B cell (primary cell): ENCODE measurements around the gene HSBP1L1. TPM values are rescaled to one million over a fixed set of nuclear protein-coding genes. Genes with fewer than 3 reads are reported as not detected.
A peak's percentile ranks its signal among the peaks of the same experiment; 100 is the strongest.

ENCODE experiments used
- ATAC-seq: fragments of 200-7000 bp; cut with Tn5 transposase; one replicate; pipeline ENCODE4 v1.10.0; 2021; ENCODE audit warnings: low read depth, mild to moderate bottlenecking, moderate number of reproducible peaks, moderate library complexity
- CTCF ChIA-PET: fragments of 350-600 bp; sonication (Branson Sonifier 250); formaldehyde crosslinking; loops from one replicate; lab custom pipeline; 2021; ENCODE audit warnings: antibody characterized with exemption, inconsistent platforms; lab: Charles Lee
- POLR2A ChIA-PET: fragments of 350-600 bp; sonication (Branson Sonifier 250); formaldehyde crosslinking; loops from one replicate; lab custom pipeline; 2021; ENCODE audit warnings: antibody characterized with exemption; lab: Charles Lee
- DNase-seq: peaks from one replicate; pipeline ENCODE4 v3.0.0; 2013
- H2AFZ ChIP-seq: 2 replicates; pipeline ENCODE4 v1.6.1; 2012; ENCODE audit warnings: mild to moderate bottlenecking, low read depth, low read length; ENCODE audit not compliant: insufficient read depth, poor library complexity, severe bottlenecking
- H3K27ac ChIP-seq, 2 donors: 1 replicate in 1 of 2; 2 replicates in 1 of 2; pipeline ENCODE4 v1.5.1; 2012 to 2013; ENCODE audit warnings: low read length in 2 of 2, mild to moderate bottlenecking in 2 of 2, moderate library complexity in 1 of 2
- H3K27me3 ChIP-seq, 4 experiments: fragments of 200-600 bp in 1 of 4; sonication (generic) in 1 of 4; replicated peaks in 1 of 4; 1 replicate in 2 of 4; 2 replicates in 2 of 4; pipeline versions ENCODE4 v1.6.1 to v1.7.0; 2013 to 2016; ENCODE audit warnings: low read length in 3 of 4, mild to moderate bottlenecking in 2 of 4, mixed read lengths in 1 of 4, moderate library complexity in 1 of 4; ENCODE audit not compliant: insufficient read depth in 4 of 4, control insufficient read depth in 3 of 4; ENCODE audit errors: control extremely low read depth in 1 of 4
- H3K36me3 ChIP-seq, 2 experiments: replicated peaks in 1 of 2; 1 replicate in 1 of 2; 2 replicates in 1 of 2; pipeline versions ENCODE4 v1.6.1 to v1.7.1; 2013; ENCODE audit warnings: low read length in 1 of 2; ENCODE audit not compliant: insufficient read depth in 2 of 2, control insufficient read depth in 1 of 2; ENCODE audit errors: control extremely low read depth in 1 of 2, extremely low read depth in 1 of 2
- H3K4me1 ChIP-seq, 2 donors: fragments of 200-600 bp in 1 of 2; sonication (generic) in 1 of 2; 1 replicate in 1 of 2; 2 replicates in 1 of 2; pipeline versions ENCODE4 v1.5.1 to v1.6.1; 2013 to 2017; ENCODE audit warnings: low read length in 2 of 2; ENCODE audit not compliant: control insufficient read depth in 2 of 2, insufficient read depth in 2 of 2
- H3K4me2 ChIP-seq: replicated peaks from 2 replicates; pipeline ENCODE3; 2012; ENCODE audit warnings: mild to moderate bottlenecking, low read depth, low read length; ENCODE audit not compliant: poor library complexity, severe bottlenecking
- H3K4me3 ChIP-seq, 5 experiments: fragments of 200-600 bp in 1 of 5; sonication (generic) in 1 of 5; 1 replicate in 3 of 5; 2 replicates in 2 of 5; pipeline versions ENCODE4 v1.5.1 to v1.7.0; 2011 to 2016; ENCODE audit warnings: low read length in 4 of 5, mild to moderate bottlenecking in 4 of 5, low read depth in 2 of 5, control low read depth in 1 of 5, moderate library complexity in 1 of 5; ENCODE audit not compliant: insufficient read depth in 1 of 5; ENCODE audit errors: control extremely low read depth in 1 of 5, extremely low read depth in 1 of 5
- H3K79me2 ChIP-seq: fragments of 200-600 bp; sonication (generic); one replicate; pipeline ENCODE4 v1.6.0; 2016; ENCODE audit warnings: low read length; ENCODE audit not compliant: control insufficient read depth, insufficient read depth
- H3K9ac ChIP-seq: fragments of 200-600 bp; sonication (generic); 2 replicates; pipeline ENCODE4 v1.6.1; 2017; ENCODE audit warnings: mild to moderate bottlenecking, low read length, moderate library complexity
- H3K9me3 ChIP-seq, 3 donors: one replicate each; pipeline versions ENCODE4 v1.6.1 to v1.7.1; 2013; ENCODE audit warnings: low read length in 2 of 3; ENCODE audit not compliant: control insufficient read depth in 2 of 3, insufficient read depth in 1 of 3; ENCODE audit errors: control extremely low read depth in 1 of 3
- H4K20me1 ChIP-seq: 2 replicates; pipeline ENCODE4 v1.6.0; 2012; ENCODE audit warnings: mild to moderate bottlenecking, low read length; ENCODE audit not compliant: insufficient read depth, control insufficient read depth, poor library complexity, severe bottlenecking
- H3K27ac Mint-ChIP-seq: one replicate; pipeline ENCODE4 v1.8.0; 2021; ENCODE audit warnings: mixed read lengths
- H3K27me3 Mint-ChIP-seq: one replicate; pipeline ENCODE4 v1.8.0; 2021; ENCODE audit warnings: mixed read lengths
- H3K4me1 Mint-ChIP-seq: one replicate; pipeline ENCODE4 v1.8.0; 2021; ENCODE audit warnings: mixed read lengths
- H3K4me3 Mint-ChIP-seq: one replicate; pipeline ENCODE4 v1.8.0; 2021; ENCODE audit warnings: mixed read lengths
- H3K9me3 Mint-ChIP-seq: one replicate; pipeline ENCODE4 v1.8.0; 2022; ENCODE audit warnings: mixed read lengths; ENCODE audit not compliant: insufficient read depth
- CTCF ChIP-seq: fragments of 200-600 bp; IDR thresholded peaks from one replicate; pipeline ENCODE4 v1.8.0; 2022; ENCODE audit warnings: antibody characterized with exemption, mild to moderate bottlenecking
- EZH2 ChIP-seq: IDR thresholded peaks from 2 replicates; pipeline ENCODE4 v1.6.1; 2012; ENCODE audit warnings: borderline replicate concordance, low read depth, mild to moderate bottlenecking, moderate library complexity, low read length; ENCODE audit not compliant: insufficient read depth, poor library complexity, severe bottlenecking
- WGBS: methylation state at CpG from one replicate; pipeline ENCODE4 v1.1.5; 2013; ENCODE audit warnings: missing lambda C conversion rate; ENCODE audit not compliant: insufficient coverage; 5-methylcytosine and 5-hydroxymethylcytosine counted together
- intact Hi-C: fragments of 100-400 bp; cut with micrococcal nuclease; formaldehyde crosslinking; loops from one replicate; pipeline ENCODE4 v1.10.0; 2022
- polyA plus RNA-seq: library from polyadenylated mRNA; depleted of rRNA; stranded (reverse); fragments of >200 nt; gene quantifications from 2 replicates; pipeline ENCODE4 v1.2.3, GENCODE V29; 2012
- total RNA-seq, 2 donors: library from RNA; stranded (reverse); fragments of 120-200 nt in 1 of 2; gene quantifications; 1 replicate in 1 of 2; 2 replicates in 1 of 2; pipeline versions ENCODE4 v1.2.3 to v1.2.4, GENCODE V29; 2013 to 2022

HSBP1L1 gene
- total and polyA plus RNA-seq, 2 donors (not counting 1 experiment from before 2014, with no cell fraction given): 4.6 to 7.2 TPM

GRCh38 chr18:79986726-79987125, 22.3 kb downstream of the HSBP1L1 start:
- peaks cover 66% of the 10 kb centered on the region for H3K79me2 ChIP-seq
- peaks cover 61% of the 10 kb centered on the region for H4K20me1 ChIP-seq
- H3K36me3 ChIP-seq: peaks cover 0 to 28% of the 10 kb centered on the region in 2 experiments
- H3K9me3 ChIP-seq: no peaks in the 10 kb centered on the region
- ATAC-seq (no peak), DNase-seq (no peak)
- 76% methylated on average over 6 of the region's 7 CpGs for WGBS
- H3K27me3 ChIP-seq: no peaks in the 10 kb centered on the region
- peak overlapping the region; percentile 92 for H3K4me2 ChIP-seq
- TF ChIP-seq EZH2 (no peak), CTCF (no peak)
- Mint-ChIP-seq H3K27ac (peak overlapping the region; percentile 59), H3K4me3 (peak overlapping the region; percentile 89), H3K27me3 (no peaks in the 10 kb centered on the region), H3K4me1 (peaks cover 47% of the 10 kb centered on the region), H3K9me3 (no peaks in the 10 kb centered on the region)
- no peak overlapping the region for H3K9ac ChIP-seq
- peak overlapping the region; percentile 12 to 94 for H3K27ac ChIP-seq
- no peak overlapping the region for H2AFZ ChIP-seq
- peaks cover 15 to 23% of the 10 kb centered on the region in 2 donors for H3K4me1 ChIP-seq
- POLR2A ChIA-PET: no interaction called here
- intact Hi-C loops: loop anchor here (10.0 kb wide), 1 partner anchor 158 kb away; no protein-coding TSS in a partner anchor
- CTCF ChIA-PET: no interaction called here
- H3K4me3 ChIP-seq: no peak overlapping the region

GRCh38 chr18:79987566-79987965, 23.1 kb downstream of the HSBP1L1 start:
- DNase-seq (no peak), ATAC-seq (no peak)
- Mint-ChIP-seq H3K9me3 (no peaks in the 10 kb centered on the region), H3K4me3 (peak overlapping the region; percentile 89), H3K4me1 (peaks cover 39% of the 10 kb centered on the region), H3K27ac (peak overlapping the region; percentile 69), H3K27me3 (no peaks in the 10 kb centered on the region)
- H3K36me3 ChIP-seq: peaks cover 0 to 21% of the 10 kb centered on the region in 2 experiments
- POLR2A ChIA-PET: interaction anchor here (2.5 kb wide), 1 partner anchor 46 kb away, joined by 8 read pairs; the partner anchor contains the start of gene RBFA
- no peaks in the 10 kb centered on the region for H3K27me3 ChIP-seq
- peaks cover 52% of the 10 kb centered on the region for H4K20me1 ChIP-seq
- H2AFZ ChIP-seq: peak overlapping the region; percentile 94
- CTCF ChIA-PET: interaction anchor here (1.0 kb wide), 2 partner anchors 24 to 36 kb away, joined by 3 to 4 read pairs; partner anchors contain the start of gene SLC66A2
- peaks cover 15 to 23% of the 10 kb centered on the region in 2 donors for H3K4me1 ChIP-seq
- peak overlapping the region; percentile 75 to 91 (median 89) for H3K4me3 ChIP-seq
- peak overlapping the region; percentile 92 for H3K4me2 ChIP-seq
- no peaks in the 10 kb centered on the region for H3K9me3 ChIP-seq
- WGBS: 0% methylated on average over 1 of the region's 6 CpGs
- peak overlapping the region; percentile 89 for H3K9ac ChIP-seq
- H3K27ac ChIP-seq: peak overlapping the region; percentile 87 to 94
- TF ChIP-seq CTCF: no peak
- no peak for TF ChIP-seq EZH2
- intact Hi-C loops: loop anchor here (10.0 kb wide), 1 partner anchor 157 kb away; no protein-coding TSS in a partner anchor
- H3K79me2 ChIP-seq: peaks cover 57% of the 10 kb centered on the region
